Common myeloid progenitor, CD34-positive (primary cell): ENCODE results near the gene MAN1A2.

Source experiments
- CTCF ChIA-PET: fragments of 350-600 bp; sonication (Branson Sonifier 250); formaldehyde crosslinking; loops from one replicate; lab custom pipeline; 2021; ENCODE audit warnings: antibody characterized with exemption; lab: Charles Lee
- POLR2A ChIA-PET: fragments of 350-600 bp; sonication (Branson Sonifier 250); formaldehyde crosslinking; loops from one replicate; lab custom pipeline; 2021; ENCODE audit warnings: antibody characterized with exemption; lab: Charles Lee
- DNase-seq, 3 donors: peaks; one replicate each; pipeline versions ENCODE4 v3.0.0 to v3.0.0-alpha.2; 2013
- H3K27ac ChIP-seq, 2 experiments: 1 replicate in 1 of 2; 2 replicates in 1 of 2; pipeline ENCODE4 v1.7.0; 2013; ENCODE audit warnings: inconsistent platforms in 2 of 2, low read length in 2 of 2, mild to moderate bottlenecking in 2 of 2, low read depth in 1 of 2, moderate library complexity in 1 of 2; ENCODE audit not compliant: severe bottlenecking in 2 of 2, insufficient read depth in 1 of 2, poor library complexity in 1 of 2
- H3K27me3 ChIP-seq, 5 experiments: replicated peaks in 2 of 5; 1 replicate in 3 of 5; 2 replicates in 2 of 5; pipeline versions ENCODE4 v1.6.1 to v1.7.0; 2013; ENCODE audit warnings: low read length in 4 of 5, mild to moderate bottlenecking in 2 of 5, moderate library complexity in 2 of 5, inconsistent platforms in 1 of 5; ENCODE audit not compliant: insufficient read depth in 5 of 5, control insufficient read depth in 4 of 5
- H3K36me3 ChIP-seq, 4 experiments: 1 replicate in 2 of 4; 2 replicates in 2 of 4; pipeline versions ENCODE4 v1.6.1 to v1.7.0; 2013; ENCODE audit warnings: low read length in 3 of 4, control low read depth in 1 of 4, mild to moderate bottlenecking in 1 of 4; ENCODE audit not compliant: control insufficient read depth in 4 of 4, insufficient read depth in 4 of 4
- H3K4me1 ChIP-seq, 4 experiments: 1 replicate in 3 of 4; 2 replicates in 1 of 4; pipeline versions ENCODE4 v1.6.1 to v1.7.1; 2013; ENCODE audit warnings: low read length in 3 of 4, mild to moderate bottlenecking in 3 of 4, control low read depth in 1 of 4, inconsistent platforms in 1 of 4, moderate library complexity in 1 of 4; ENCODE audit not compliant: control insufficient read depth in 4 of 4, insufficient read depth in 4 of 4; ENCODE audit errors: control extremely low read depth in 1 of 4
- H3K4me3 ChIP-seq, 7 experiments: 1 replicate in 4 of 7; 2 replicates in 3 of 7; pipeline versions ENCODE4 v1.5.1 to v1.7.0; 2013; ENCODE audit warnings: mild to moderate bottlenecking in 7 of 7, low read length in 6 of 7, moderate library complexity in 6 of 7, inconsistent platforms in 2 of 7, low read depth in 2 of 7, control low read depth in 1 of 7; ENCODE audit not compliant: insufficient read depth in 4 of 7, control insufficient read depth in 1 of 7; ENCODE audit errors: extremely low read depth in 1 of 7
- H3K9me3 ChIP-seq, 5 experiments: 1 replicate in 4 of 5; 2 replicates in 1 of 5; pipeline versions ENCODE4 v1.6.1 to v1.7.1; 2013; ENCODE audit warnings: low read length in 4 of 5, mild to moderate bottlenecking in 2 of 5, inconsistent platforms in 1 of 5, low read depth in 1 of 5, moderate library complexity in 1 of 5; ENCODE audit not compliant: control insufficient read depth in 4 of 5, insufficient read depth in 2 of 5; ENCODE audit errors: control extremely low read depth in 1 of 5
- WGBS: methylation state at CpG from one replicate; pipeline ENCODE4 v1.1.5; 2013; ENCODE audit not compliant: insufficient coverage; 5-methylcytosine and 5-hydroxymethylcytosine counted together

The MAN1A2 gene

GRCh38 chr1:117564227-117565075 lies 197.2 kb downstream of the MAN1A2 start:
- Histone ChIP-seq H3K4me1 (peaks cover 0 to 33% (median 9%) of the 10 kb centered on the region in 4 experiments), H3K27me3 (peaks cover 0 to 1% (median 0%) of the 10 kb centered on the region in 5 experiments), H3K4me3 (no peak overlapping the region), H3K36me3 (no peaks in the 10 kb centered on the region), H3K9me3 (no peaks in the 10 kb centered on the region), H3K27ac (no peak overlapping the region)
- WGBS = 93% methylated on average over 7 of the region's 8 CpGs
- peak; percentile 10 to 30 (median 28) for DNase-seq
- POLR2A ChIA-PET = no interaction called here
- CTCF ChIA-PET = interaction anchor here (1.9 kb wide), 1 partner anchor 16 kb away, joined by 5 read pairs; no protein-coding TSS in a partner anchor

GRCh38 chr1:117565076-117565556 lies 197.9 kb downstream of the MAN1A2 start:
- POLR2A ChIA-PET = no interaction called here
- Histone ChIP-seq H3K9me3 (no peaks in the 10 kb centered on the region), H3K36me3 (no peaks in the 10 kb centered on the region), H3K27ac (no peak overlapping the region), H3K4me3 (no peak overlapping the region), H3K4me1 (peaks cover 0 to 33% (median 9%) of the 10 kb centered on the region in 4 experiments), H3K27me3 (peaks cover 0 to 1% (median 0%) of the 10 kb centered on the region in 5 experiments)
- WGBS = 83% methylated on average over 2 of the region's 4 CpGs
- no peak for DNase-seq
- CTCF ChIA-PET = no interaction called here

GRCh38 chr1:117565745-117566455 lies 198.7 kb downstream of the MAN1A2 start:
- POLR2A ChIA-PET = no interaction called here
- 98% methylated on average over 8 of the region's 8 CpGs for WGBS
- no peaks in the 10 kb centered on the region for H3K36me3 ChIP-seq
- no peak overlapping the region for H3K4me3 ChIP-seq
- H3K27ac ChIP-seq = no peak overlapping the region
- no peaks in the 10 kb centered on the region for H3K9me3 ChIP-seq
- peaks cover 0 to 33% (median 9%) of the 10 kb centered on the region in 4 experiments for H3K4me1 ChIP-seq
- peaks cover 0 to 1% (median 0%) of the 10 kb centered on the region in 5 experiments for H3K27me3 ChIP-seq
- no peak for DNase-seq
- CTCF ChIA-PET = interaction anchor here (0.9 to 1.1 kb wide), 2 partner anchors 12 to 41 kb away, joined by 3 to 6 read pairs; no protein-coding TSS in a partner anchor

DNA sequence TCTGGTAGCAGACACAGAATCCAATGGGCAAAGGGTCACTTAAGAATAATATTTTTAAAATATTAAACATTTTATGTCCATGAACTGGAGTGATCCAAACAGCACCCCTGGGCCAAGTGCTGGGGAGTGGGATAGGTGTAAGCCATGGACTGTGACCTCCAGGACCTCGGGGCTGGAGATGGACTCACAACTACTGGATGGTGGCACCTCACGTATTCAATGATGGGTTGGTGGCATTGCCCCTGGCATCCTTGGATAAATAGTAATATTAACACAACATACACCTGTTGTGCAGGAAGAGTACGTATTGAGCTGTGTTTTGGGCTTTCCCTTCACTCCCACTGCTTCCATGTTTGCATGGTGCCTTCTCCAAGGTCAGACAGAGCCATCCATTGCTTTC lies 199.3 kb downstream of the MAN1A2 start:
- Histone ChIP-seq H3K4me3 (no peak overlapping the region), H3K9me3 (no peaks in the 10 kb centered on the region), H3K4me1 (peaks cover 0 to 33% (median 9%) of the 10 kb centered on the region in 4 experiments), H3K27me3 (peaks cover 0 to 1% (median 0%) of the 10 kb centered on the region in 5 experiments), H3K27ac (no peak overlapping the region), H3K36me3 (no peaks in the 10 kb centered on the region)
- no peak for DNase-seq
- ChIA-PET CTCF (interaction anchor here (0.6 to 1.1 kb wide), 3 partner anchors 11 to 58 kb away, joined by 3 to 6 read pairs (median 3); no protein-coding TSS in a partner anchor), POLR2A (no interaction called here)
- WGBS = 100% methylated on average over 1 of the region's 3 CpGs

GRCh38 chr1:117567435-117567834 lies 200.2 kb downstream of the MAN1A2 start:
- H3K4me1 ChIP-seq = peaks cover 0 to 35% (median 10%) of the 10 kb centered on the region in 4 experiments
- POLR2A ChIA-PET = no interaction called here

GRCh38 chr1:117567976-117568375 lies 200.7 kb downstream of the MAN1A2 start:
- H3K4me3 ChIP-seq = no peak overlapping the region
- peaks cover 0 to 1% (median 0%) of the 10 kb centered on the region in 5 experiments for H3K27me3 ChIP-seq
- H3K36me3 ChIP-seq = no peaks in the 10 kb centered on the region
- H3K27ac ChIP-seq = no peak overlapping the region
- POLR2A ChIA-PET = no interaction called here
- CTCF ChIA-PET = interaction anchor here (1.7 kb wide), 1 partner anchor 33 kb away, joined by 8 read pairs; no protein-coding TSS in a partner anchor
- peaks cover 0 to 35% (median 12%) of the 10 kb centered on the region in 4 experiments for H3K4me1 ChIP-seq
- H3K9me3 ChIP-seq = no peaks in the 10 kb centered on the region
- no peak for DNase-seq
- 91% methylated on average over 3 of the region's 3 CpGs for WGBS

More at GRCh38 chr1:117567435-117567834, 200.2 kb downstream of the MAN1A2 start:
- WGBS = 94% methylated on average over 10 of the region's 10 CpGs
- Histone ChIP-seq H3K27ac (no peak overlapping the region), H3K27me3 (peaks cover 0 to 1% (median 0%) of the 10 kb centered on the region in 5 experiments), H3K36me3 (no peaks in the 10 kb centered on the region), H3K4me3 (no peak overlapping the region), H3K9me3 (no peaks in the 10 kb centered on the region)
- DNase-seq = no peak
- CTCF ChIA-PET = interaction anchor here (0.6 kb wide), 1 partner anchor 57 kb away, joined by 3 read pairs; no protein-coding TSS in a partner anchor
